GM12873 (cell line): ENCODE data around the gene CPNE9.

Experiments used
- TF ChIP-seq, protein P1 (sequence below): IDR thresholded peaks from 2 replicates; pipeline ENCODE4 v1.5.1; 2012; ENCODE audit warnings: low read depth, mild to moderate bottlenecking, moderate library complexity, low read length, control low read depth; ENCODE audit not compliant: insufficient read depth; ENCODE audit errors: missing control alignments

Gene CPNE9

DNA sequence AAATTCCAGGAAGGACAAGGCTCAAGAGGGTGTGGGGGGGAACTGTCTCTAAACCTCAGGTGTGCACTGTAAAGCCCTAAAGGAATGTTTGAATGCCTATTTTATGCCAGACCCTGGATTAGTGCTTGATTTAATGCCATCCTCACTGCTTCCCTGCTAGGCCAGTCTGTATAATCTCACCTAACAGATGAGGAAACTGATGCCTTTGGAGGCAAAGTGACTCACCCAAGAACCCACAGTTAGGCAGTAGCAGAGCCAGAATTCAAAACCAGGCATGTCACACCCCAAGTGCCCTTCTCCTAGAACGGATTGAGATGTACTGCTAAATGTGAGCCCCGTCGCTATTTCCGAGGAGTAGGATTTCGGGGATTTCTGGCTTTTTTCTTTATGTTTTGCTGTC lies 58.3 kb downstream of the CPNE9 start:
- TF ChIP-seq, protein P1, sequence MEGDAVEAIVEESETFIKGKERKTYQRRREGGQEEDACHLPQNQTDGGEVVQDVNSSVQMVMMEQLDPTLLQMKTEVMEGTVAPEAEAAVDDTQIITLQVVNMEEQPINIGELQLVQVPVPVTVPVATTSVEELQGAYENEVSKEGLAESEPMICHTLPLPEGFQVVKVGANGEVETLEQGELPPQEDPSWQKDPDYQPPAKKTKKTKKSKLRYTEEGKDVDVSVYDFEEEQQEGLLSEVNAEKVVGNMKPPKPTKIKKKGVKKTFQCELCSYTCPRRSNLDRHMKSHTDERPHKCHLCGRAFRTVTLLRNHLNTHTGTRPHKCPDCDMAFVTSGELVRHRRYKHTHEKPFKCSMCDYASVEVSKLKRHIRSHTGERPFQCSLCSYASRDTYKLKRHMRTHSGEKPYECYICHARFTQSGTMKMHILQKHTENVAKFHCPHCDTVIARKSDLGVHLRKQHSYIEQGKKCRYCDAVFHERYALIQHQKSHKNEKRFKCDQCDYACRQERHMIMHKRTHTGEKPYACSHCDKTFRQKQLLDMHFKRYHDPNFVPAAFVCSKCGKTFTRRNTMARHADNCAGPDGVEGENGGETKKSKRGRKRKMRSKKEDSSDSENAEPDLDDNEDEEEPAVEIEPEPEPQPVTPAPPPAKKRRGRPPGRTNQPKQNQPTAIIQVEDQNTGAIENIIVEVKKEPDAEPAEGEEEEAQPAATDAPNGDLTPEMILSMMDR: no peak

DNA sequence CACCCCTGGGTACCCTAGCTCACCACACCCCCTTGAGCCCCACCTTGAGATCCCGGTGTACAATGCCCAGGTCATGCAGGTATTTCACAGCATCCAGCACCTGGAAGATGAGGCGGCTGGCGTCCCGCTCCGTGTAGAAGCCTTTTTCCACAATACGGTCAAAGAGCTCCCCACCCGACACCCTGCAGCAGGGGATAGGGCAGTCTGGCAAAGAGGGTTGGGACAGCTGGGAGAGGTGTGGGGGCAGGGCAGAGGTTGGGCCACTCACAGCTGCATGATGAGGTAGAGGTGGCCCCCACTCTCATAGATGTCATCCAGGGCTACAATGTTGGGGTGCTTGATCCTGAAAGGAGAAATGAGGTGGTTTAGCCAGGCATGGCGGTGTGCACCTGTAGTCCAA lies 59.2 kb downstream of the CPNE9 start:
- TF ChIP-seq, protein P1: no peak

DNA sequence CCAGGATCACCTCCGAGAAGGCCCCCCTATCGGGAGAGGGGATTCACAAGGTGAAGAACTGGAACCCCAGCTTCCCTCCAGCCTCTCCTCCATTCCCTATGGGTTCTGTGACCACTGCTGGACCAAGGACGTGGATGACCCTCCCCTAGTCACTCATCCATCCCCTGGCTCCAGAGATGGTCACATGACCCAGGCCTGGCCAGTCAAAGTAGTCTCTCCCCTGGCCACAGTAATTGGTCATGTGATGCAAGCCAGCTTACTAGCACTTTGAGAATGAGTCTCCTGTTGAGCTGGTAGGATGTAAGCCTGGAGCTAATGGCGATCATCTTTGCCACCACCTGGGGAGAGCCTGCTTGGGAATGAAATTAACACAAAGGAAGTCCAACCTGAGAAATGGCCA lies 62.2 kb downstream of the CPNE9 start:
- TF ChIP-seq, protein P1: no peak

DNA sequence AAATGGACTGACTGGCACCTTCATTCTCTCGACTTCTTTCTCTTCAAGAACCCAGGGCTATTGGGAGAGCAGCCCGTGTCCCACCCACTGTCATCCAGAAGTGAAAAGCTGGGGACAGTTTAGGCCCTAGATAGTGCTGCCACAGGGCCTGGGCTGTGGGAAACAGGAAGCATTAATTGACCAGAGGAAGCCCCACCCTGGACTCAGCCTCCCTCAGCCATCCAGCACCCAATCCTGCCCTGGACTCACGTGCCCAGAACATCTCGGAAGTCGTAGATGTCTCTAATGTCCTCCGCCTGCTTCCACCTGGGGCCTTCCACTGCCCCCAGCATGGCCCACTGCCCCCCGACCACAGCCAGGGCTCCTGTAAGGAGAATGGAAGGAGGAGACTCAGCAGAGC lies 63.8 kb downstream of the CPNE9 start:
- TF ChIP-seq, protein P1: no peak

DNA sequence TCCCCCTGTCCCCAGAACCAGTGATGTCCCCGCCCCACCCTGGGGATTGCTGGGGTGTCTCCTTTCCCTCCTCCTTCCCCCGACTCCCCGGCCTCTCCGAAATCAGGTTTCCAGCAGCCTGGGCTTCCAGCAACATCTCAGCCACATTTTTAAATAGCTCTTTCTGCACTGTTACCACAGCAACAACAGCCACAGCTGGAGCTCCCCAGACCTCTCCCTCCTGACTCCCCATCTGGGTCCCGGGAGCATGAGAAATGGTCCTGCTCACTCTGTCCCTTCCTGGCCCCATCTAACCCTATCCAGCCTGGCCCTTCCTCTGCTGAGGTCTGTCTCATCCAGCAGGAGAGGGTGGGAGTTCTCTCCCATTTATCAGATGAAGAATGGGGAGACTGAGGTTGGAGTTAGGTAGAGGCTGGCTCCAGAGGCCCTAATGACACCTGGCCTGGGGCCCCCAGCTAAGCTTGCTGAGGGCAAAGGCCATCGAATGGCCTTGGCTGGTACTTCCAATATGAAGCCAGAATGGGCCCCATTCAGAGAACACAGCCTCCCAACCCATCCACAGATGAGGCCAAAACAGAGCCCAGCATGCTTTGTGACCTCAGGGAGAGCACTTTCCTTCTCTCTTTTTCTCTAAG lies 64.6 kb downstream of the CPNE9 start:
- TF ChIP-seq, protein P1: no peak

DNA sequence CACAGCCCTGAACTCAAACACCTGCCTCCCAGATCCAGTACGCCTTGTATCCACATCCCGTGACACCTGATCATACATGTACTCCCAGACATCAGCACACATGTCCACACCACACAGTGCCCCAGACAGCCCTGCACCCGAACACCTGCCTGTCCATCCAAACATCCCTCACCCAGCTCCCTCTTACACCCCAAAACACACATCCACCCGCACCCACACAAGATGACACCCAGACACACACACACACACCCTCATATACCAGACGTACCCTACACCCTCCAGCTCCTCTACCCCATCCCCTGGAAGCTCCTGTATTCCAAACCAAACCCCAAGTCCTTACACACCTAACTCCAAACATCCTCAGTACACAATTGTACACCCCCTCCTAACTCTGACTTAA lies 65.4 kb downstream of the CPNE9 start:
- TF ChIP-seq, protein P1: no peak

DNA sequence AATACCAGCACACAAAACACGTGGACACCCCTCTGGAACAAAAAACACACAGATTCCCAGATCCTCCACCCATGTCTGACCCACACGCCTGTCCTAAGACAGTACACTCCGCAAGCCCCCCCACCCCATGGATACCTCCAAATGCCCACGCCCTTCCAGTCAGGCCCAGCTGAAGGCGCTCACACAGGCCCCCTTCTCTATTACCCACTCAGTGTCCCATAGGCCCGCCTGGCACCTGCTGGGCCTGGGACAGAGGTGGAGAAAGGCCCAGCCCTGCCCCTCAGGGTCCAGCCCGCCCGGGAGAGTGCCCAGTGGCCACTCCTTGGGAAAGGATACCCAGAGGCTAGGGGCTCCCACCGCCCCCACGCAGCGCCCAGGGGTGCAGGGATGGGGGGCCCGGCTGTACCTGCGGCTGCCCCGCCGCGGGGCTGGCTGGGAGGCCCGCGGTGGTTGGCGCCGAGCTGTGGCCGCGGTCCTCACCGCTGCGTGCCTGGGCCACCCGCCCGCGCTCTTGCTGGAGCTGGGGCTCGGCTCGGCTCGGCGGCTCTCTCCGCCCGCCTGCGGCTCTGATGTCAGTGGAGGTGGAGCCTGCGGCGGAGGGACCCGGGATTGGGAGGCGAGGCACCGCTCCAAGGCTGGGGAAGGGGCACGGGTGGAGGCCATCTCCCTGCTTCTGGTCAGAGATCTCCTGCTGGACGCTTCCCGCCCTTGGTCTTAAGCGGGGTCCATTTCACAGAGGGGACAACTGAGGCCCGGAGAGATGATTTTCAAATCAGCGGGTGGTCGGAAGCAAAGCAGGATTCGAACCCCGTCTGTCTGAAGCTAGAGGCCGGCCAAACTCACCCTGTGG lies 66.0 kb downstream of the CPNE9 start, which contains the start of gene CAMK1:
Gene CAMK1, minus strand, starts transcription at position 522 of the 850 bp plus-strand sequence. CDS start 2,198 bp downstream, outside the sequence.
- TF ChIP-seq, protein P1: no peak
